Stomach (tissue), 9 donors: ENCODE data around the gene GREB1L. TPM values are rescaled to one million over a fixed set of nuclear protein-coding genes. Genes with fewer than 3 reads are reported as not detected.

Experiments
- DNase-seq, 2 donors: peaks; one replicate each; pipeline versions ENCODE4 v3.0.0 to v3.0.0-alpha.2; 2013 to 2019
- H3K27ac ChIP-seq, 5 donors: fragments of 200-600 bp in 4 of 5; sonication (generic) in 4 of 5; one replicate each; pipeline ENCODE4 v1.5.1; 2013 to 2019; ENCODE audit warnings: mild to moderate bottlenecking in 1 of 5, moderate library complexity in 1 of 5
- H3K27me3 ChIP-seq, 3 donors: fragments of 200-600 bp; sonication (generic); one replicate each; pipeline ENCODE4 v1.5.1; 2017 to 2019; ENCODE audit warnings: mixed run types in 1 of 3
- H3K36me3 ChIP-seq, 4 donors: fragments of 200-600 bp; sonication (generic); 1 replicate in 3 of 4; 2 replicates in 1 of 4; pipeline ENCODE4 v1.5.1; 2016 to 2019
- H3K4me1 ChIP-seq, 4 donors: fragments of 200-600 bp; sonication (generic); one replicate each; pipeline ENCODE4 v1.5.1; 2016 to 2019
- H3K4me3 ChIP-seq, 4 donors: fragments of 200-600 bp; sonication (generic) in 3 of 4; one replicate each; pipeline ENCODE4 v1.5.1; 2016 to 2019; ENCODE audit warnings: mild to moderate bottlenecking in 1 of 4
- H3K9me3 ChIP-seq, 4 donors: fragments of 200-600 bp; sonication (generic); one replicate each; pipeline ENCODE4 v1.5.1; 2016 to 2019
- CTCF ChIP-seq, 7 experiments: fragments of 450-650 bp in 4 of 7; fragments of 200-600 bp in 3 of 7; sonication (generic) in 3 of 7; IDR thresholded peaks; one replicate each; pipeline ENCODE4 v1.5.1; 2016 to 2019; ENCODE audit warnings: antibody characterized with exemption in 7 of 7, control low read depth in 2 of 7, mild to moderate bottlenecking in 1 of 7
- EP300 ChIP-seq: sonication (generic); formaldehyde crosslinking; IDR thresholded peaks from one replicate; pipeline ENCODE4 v1.6.1; 2017; ENCODE audit warnings: antibody characterized with exemption
- POLR2A ChIP-seq, 4 donors: fragments of 450-650 bp; IDR thresholded peaks; one replicate each; pipeline ENCODE4 v1.6.1; 2016; ENCODE audit warnings: antibody characterized with exemption in 4 of 4, control low read depth in 2 of 4, mild to moderate bottlenecking in 1 of 4, moderate library complexity in 1 of 4
- POLR2AphosphoS5 ChIP-seq, 3 donors: sonication (generic); formaldehyde crosslinking; IDR thresholded peaks; one replicate each; pipeline ENCODE4 v1.6.1; 2016; ENCODE audit warnings: antibody characterized with exemption in 3 of 3
- WGBS, 5 donors: extraction: QIAGEN DNeasy Blood & Tissue Kit in 3 of 5; methylation state at CpG; one replicate each; pipeline versions ENCODE4 v1.1.5 to v1.1.7; 2013 to 2018; 5-methylcytosine and 5-hydroxymethylcytosine counted together
- intact Hi-C: fragments of 100-400 bp; cut with DNase I; formaldehyde crosslinking; loops from one replicate; pipeline ENCODE4 v1.15.1; 2023; ENCODE audit warnings: low total_unique reads
- polyA plus RNA-seq, 3 donors: library from polyadenylated mRNA; stranded (reverse); fragments of 200-250 nt; gene quantifications; one replicate each; pipeline ENCODE4 v1.2.3, GENCODE V29; 2013
- total RNA-seq, 5 donors: library from RNA; depleted of rRNA; stranded (reverse); fragments of >200 nt; gene quantifications; one replicate each; pipeline versions ENCODE4 v1.1.0 to v1.2.3, GENCODE V29; 2014 to 2016
- donor health status: healthy with polysubstance abuse.
- donor health status: Bipolar disorder and iron deficiency.
- donor health status: healthy.

The GREB1L gene
- total and polyA plus RNA-seq, 8 donors: 0.15 to 77.6 (median 0.45) TPM; not detected in 1

GRCh38 chr18:21321711-21322110 is 79.7 kb downstream of the GREB1L start:
- 70 to 77% (median 75%) methylated on average over 3 of the region's 3 CpGs for WGBS, 5 donors
- Histone ChIP-seq H3K27ac (no peak overlapping the region), H3K27me3 (no peaks in the 10 kb centered on the region), H3K4me3 (no peak overlapping the region), H3K9me3 (no peaks in the 10 kb centered on the region), H3K4me1 (no peaks in the 10 kb centered on the region), H3K36me3 (no peaks in the 10 kb centered on the region)
- DNase-seq: no peak
- no peak for TF ChIP-seq CTCF (IDR thresholded peaks at IDR 0.05)
- TF ChIP-seq POLR2A (IDR thresholded peaks at IDR 0.05): no peak
- TF ChIP-seq EP300: no peak
- no peak for TF ChIP-seq POLR2AphosphoS5 (IDR thresholded peaks at IDR 0.05)
- intact Hi-C loops: no loop called here

GRCh38 chr18:21327101-21327500 is 85.1 kb downstream of the GREB1L start:
- intact Hi-C loops: no loop called here
- WGBS, 5 donors: 46 to 58% (median 56%) methylated on average over 3 of the region's 3 CpGs
- no peaks in the 10 kb centered on the region for H3K36me3 ChIP-seq

GRCh38 chr18:21330122-21330701 is 88.2 kb downstream of the GREB1L start:
- Histone ChIP-seq H3K9me3 (no peaks in the 10 kb centered on the region), H3K36me3 (no peaks in the 10 kb centered on the region), H3K27ac (no peak overlapping the region), H3K4me3 (no peak overlapping the region), H3K4me1 (no peaks in the 10 kb centered on the region), H3K27me3 (no peaks in the 10 kb centered on the region)
- WGBS, 5 donors: 34 to 45% (median 41%) methylated on average over 6 of the region's 6 CpGs
- peak; percentile 32 to 45 for DNase-seq
- intact Hi-C loops: no loop called here
- TF ChIP-seq POLR2AphosphoS5 (IDR thresholded peaks at IDR 0.05): no peak
- TF ChIP-seq POLR2A (IDR thresholded peaks at IDR 0.05): no peak
- no peak for TF ChIP-seq CTCF (IDR thresholded peaks at IDR 0.05)
- no peak for TF ChIP-seq EP300

More at GRCh38 chr18:21327101-21327500, 85.1 kb downstream of the GREB1L start:
- Histone ChIP-seq H3K27ac (no peak overlapping the region), H3K27me3 (no peaks in the 10 kb centered on the region), H3K4me1 (no peaks in the 10 kb centered on the region), H3K9me3 (no peaks in the 10 kb centered on the region), H3K4me3 (no peak overlapping the region)
- no peak for DNase-seq
- TF ChIP-seq CTCF (IDR thresholded peaks at IDR 0.05) (no peak), POLR2A (IDR thresholded peaks at IDR 0.05) (no peak), EP300 (no peak)

- Histone ChIP-seq H3K4me3 (no peak overlapping the region), H3K36me3 (no peaks in the 10 kb centered on the region), H3K4me1 (no peaks in the 10 kb centered on the region), H3K9me3 (no peaks in the 10 kb centered on the region), H3K27ac (no peak overlapping the region), H3K27me3 (no peaks in the 10 kb centered on the region)
- no peak for DNase-seq
- no peak for TF ChIP-seq POLR2A (IDR thresholded peaks at IDR 0.05)
- TF ChIP-seq POLR2AphosphoS5 (IDR thresholded peaks at IDR 0.05): no peak
- no peak for TF ChIP-seq EP300
- TF ChIP-seq CTCF (IDR thresholded peaks at IDR 0.05): no peak
- intact Hi-C loops: no loop called here
- WGBS, 5 donors: 42 to 54% (median 47%) methylated on average over 2 of the region's 2 CpGs
Observed at GRCh38 chr18:21331065-21331464, 89.0 kb downstream of the GREB1L start.
